ENCODE data around the gene YIPF3.
A peak's percentile ranks its signal among the peaks of the same experiment; 100 is the strongest.
"Not testable (repeated sequence)": the region's sequence is repeated elsewhere in the genome, so short reads cannot be mapped to it uniquely, and the experiment has no call there.

Gene YIPF3

DNA sequence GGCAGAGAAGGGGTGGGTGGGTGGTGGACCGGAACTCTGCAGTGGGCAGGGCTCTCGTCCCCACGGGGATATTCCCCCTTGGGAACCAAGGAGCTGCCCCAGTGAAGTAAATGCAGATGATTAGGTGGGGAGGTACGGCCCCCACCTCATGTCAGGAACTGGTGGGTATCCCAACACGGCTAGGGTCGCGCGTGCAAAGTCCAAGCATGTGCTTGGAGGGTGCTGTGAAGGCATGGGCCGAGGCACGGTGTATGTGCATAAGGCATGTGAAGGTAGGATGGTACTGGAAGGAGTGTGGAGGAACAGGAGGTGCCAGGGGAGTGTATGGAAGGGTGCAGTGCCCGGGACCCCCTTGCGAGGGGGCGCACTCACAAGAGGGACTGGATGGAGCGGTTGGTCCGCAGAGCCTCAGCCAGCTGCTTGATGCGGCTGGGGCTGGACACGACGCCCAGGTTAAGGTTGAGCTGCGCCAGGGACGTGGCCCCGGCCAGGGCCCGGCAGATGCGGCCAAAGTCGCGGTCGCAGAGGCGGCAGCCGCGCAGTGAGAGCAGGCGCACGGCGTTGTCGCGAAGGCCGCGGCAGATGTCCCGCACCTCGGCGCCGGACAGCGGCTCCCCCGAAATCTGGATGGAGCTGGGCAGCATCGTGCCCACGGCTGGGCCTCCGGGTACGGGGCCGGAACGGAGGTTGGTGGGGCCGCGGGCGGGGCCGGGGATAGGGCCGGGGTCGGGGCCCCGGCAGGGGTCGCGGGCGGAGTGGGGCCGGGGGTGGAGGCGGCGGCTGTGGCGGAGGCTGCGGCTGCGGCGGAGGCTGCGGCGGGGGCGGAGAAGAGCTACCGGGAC is 7.4 kb downstream of the YIPF3 start:
- no peak for DNase-seq

GRCh38 chr6:43508481-43509141 is 8.1 kb downstream of the YIPF3 start:
- no peak for DNase-seq

DNA sequence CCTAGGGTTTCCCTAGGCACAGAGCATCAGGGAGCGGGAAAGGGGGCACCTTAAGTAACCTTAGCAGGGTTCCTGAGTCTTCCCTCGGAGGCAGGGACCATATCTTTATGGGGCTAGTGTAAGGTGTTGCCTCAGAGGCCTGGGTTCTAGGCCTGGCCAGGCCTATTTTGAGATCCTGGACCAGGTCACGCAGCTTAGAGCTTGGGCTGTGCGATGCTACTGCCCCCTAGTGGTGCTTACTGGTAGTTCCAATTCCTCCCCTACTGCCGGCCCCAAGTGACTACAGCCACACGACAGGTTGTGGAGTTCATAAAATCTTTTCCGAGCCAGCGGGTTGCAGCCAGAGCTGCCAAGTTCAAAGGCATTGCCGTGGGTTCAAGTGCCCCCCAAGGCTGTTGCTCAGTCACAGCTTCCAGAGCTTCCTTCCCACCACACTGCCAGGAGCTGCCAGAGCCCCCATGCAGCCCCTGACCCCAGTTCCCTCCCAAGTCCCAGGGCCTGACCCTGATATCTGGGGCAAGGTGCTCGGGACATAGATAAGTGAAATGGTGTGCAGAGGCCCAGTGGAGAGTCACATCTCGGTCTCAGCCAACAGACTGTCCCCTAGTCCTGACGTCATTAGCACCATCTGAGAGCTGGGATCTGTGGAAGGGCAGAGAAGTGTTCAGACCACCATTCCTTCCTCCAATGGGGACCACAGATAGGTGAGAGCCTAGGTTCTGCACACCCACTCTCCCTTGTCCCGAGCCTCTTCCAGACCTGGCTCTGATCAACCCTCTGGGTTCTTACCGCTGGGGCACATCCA is 9.9 kb downstream of the YIPF3 start:
- peak; percentile 74 for DNase-seq

DNA sequence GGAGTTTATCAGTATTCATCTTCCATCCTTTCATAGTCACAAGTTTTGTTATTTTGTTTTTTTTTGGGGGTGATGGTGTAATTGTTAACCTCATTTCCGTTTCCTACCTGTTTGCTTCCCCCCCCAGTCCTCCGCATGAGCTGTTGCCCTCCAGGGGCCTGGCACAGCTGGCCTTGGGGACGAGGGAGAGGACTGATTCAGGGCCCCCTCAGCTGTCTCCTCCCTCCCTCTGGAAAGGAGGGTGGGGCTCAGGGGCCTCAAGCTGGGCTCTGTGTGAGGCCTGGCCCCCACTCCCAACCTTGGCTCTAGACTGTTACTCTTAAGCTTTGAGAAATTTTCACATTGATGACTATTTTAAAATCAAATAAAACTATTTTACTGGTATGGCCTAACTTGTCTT is 10.6 kb downstream of the YIPF3 start:
- no peak for DNase-seq

DNA sequence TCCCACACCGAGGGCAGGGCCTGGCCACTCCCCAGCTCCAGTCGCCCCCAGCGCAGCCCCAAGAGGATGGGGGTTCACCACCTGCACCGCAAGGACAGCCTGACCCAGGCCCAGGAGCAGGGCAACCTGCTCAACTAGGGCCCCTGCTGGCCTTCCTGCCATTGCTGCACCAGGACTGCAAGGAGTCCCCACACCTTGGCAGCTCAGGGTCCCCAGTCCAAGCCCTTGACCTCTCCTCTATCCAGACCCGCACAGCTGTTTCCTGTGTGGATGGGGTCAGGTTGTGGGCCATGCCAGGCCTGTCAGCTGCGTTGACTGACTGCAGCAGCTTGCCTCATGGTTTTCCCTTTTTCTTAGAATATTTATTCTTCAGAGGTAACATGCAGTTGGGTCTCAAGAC is 11.0 kb downstream of the YIPF3 start:
- no peak for DNase-seq

DNA sequence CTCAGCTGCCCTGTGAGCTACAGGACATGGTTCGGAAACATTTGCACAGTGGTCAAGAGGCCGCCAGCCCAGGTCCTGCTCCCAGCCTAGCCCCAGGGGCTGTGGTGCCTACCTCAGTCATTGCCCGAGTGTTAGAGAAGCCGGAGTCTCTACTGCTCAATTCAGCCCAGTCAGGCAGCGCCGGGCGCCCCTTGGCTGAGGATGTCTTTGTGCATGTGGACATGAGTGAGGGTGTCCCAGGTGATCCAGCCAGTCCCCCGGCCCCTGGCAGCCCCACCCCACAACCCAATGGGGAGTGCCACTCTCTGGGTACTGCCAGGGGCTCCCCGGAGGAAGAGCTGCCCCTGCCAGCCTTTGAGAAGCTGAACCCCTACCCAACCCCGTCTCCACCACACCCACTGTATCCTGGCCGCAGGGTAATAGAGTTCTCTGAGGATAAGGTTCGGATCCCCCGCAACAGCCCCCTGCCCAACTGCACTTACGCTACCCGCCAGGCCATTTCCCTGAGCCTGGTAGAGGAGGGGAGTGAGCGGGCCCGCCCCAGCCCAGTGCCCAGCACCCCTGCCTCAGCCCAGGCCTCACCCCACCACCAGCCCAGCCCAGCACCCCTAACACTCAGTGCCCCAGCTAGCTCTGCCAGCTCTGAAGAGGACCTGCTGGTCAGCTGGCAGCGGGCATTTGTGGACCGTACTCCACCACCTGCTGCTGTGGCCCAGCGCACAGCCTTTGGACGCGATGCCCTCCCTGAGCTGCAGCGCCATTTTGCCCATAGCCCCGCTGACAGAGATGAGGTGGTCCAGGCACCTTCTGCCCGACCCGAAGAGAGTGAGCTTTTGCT is 11.8 kb downstream of the YIPF3 start:
- no peak for DNase-seq

GRCh38 chr6:43503443-43503842 is 13.3 kb downstream of the YIPF3 start:
- no peak for DNase-seq

DNA sequence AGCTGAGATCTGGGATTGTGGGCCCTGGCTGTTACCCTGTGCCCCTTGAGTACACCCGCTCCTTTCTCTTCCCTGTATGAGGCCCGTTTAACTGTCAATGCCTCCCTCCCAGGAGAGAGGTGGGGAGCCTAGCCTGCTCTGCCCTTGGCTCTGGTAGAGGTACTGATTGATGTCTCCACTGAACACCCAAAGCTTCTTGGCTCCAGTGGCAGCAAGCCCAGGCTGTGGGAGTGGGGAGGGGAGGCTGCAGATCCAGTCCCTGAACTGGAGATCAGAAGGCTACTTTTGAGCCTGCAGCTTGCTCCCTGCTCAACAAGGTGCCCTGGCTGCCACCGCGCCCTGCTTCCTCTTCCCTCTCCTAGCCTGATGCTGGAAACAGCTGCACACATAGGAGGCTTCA is 14.1 kb downstream of the YIPF3 start:
- no peak for DNase-seq

- DNase-seq, result no peak
Observed at GRCh38 chr6:43500921-43501320, 15.8 kb downstream of the YIPF3 start.

GRCh38 chr6:43499028-43499815 is 17.5 kb downstream of the YIPF3 start:
- no peak for DNase-seq

DNA sequence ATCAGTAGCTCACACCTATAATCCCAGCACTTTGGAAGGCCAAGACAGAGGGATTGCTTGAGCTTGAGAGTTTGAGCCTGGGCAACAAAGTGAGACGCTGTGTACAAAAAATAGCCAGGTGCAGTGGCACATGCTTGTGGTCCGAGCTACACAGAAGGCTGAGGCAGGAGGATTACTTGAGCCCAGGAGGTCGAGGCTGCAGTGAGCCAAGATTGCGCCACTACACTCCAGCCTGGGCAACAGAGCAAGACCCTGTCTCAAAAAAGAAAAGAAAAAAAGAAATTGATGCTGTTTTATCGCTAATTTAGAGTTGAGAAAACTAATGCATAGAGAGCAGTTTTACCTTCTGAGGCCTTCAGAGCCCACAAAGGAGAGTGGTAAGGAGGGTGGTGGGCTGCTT is 18.4 kb downstream of the YIPF3 start:
- DNase-seq, result not testable (repeated sequence)

DNA sequence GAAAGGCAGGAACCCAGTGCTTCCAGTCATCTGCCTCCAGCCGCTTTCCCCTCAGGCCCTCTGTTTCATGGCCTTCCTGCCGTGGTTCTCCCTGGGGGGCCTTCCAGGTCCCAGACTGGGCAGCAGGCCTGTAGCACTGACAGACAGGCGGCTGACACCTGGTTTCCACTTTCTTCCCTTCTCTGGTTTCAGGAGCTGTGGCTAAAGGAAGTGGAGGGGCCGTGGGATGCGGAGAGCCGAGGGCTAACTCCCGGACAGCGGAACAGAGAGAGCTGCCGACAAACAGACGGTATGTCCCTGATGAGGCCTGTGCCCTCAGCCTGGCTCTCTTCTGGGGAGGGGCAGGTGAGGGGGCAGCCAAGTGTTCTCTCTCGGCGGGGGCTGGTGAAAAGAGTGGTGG is 19.0 kb downstream of the YIPF3 start:
- no peak for DNase-seq

DNA sequence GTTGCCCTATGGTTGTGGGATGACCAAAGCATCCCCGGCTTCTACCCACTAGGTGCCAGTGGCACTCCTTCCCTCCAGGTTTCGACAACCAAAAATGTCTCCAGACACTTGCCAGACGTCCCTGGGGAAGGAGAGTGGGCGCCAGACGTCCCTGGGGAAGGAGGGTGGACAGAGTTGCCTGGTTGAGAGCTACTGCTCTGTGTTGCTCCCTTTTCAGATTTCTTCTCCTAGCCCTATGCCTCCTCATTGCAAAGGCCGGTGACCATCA is 19.7 kb downstream of the YIPF3 start:
- no peak for DNase-seq

GRCh38 chr6:43496370-43497128 is 20.2 kb downstream of the YIPF3 start:
- DNase-seq, result no peak

- no peak for DNase-seq
Observed at GRCh38 chr6:43495409-43495941, 21.3 kb downstream of the YIPF3 start.

- no peak for DNase-seq
Observed at GRCh38 chr6:43494766-43495165, 22.0 kb downstream of the YIPF3 start.

GRCh38 chr6:43494321-43494720 is 22.4 kb downstream of the YIPF3 start:
- no peak for DNase-seq

GRCh38 chr6:43493833-43494232 is 22.9 kb downstream of the YIPF3 start:
- DNase-seq, result no peak

DNA sequence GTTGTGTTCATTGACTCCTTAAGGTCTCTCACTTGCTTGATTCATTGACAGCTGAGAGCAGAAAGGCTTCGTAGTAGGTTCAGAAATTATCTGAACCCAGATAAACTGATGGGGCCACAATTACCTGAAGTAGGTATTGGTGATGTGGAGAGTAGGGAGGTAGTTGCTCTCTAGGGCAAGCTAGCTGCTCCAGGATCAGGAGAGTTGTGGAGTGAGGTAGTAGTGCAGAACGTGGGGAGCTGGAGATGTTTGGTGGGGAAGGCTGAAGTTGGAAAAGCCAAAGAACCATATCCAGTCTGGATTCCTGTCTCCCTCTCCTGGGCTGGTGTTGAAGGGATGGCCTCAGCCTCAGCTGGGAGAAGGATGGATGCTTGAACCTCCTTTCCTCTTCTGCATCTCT is 23.5 kb downstream of the YIPF3 start:
- DNase-seq, result no peak

- no peak for DNase-seq
Observed at GRCh38 chr6:43492673-43493072, 24.1 kb downstream of the YIPF3 start.
